Cardiac fibroblast (primary cell): Measurements from ENCODE around the gene HMX1.

Experiments used
- DNase-seq, 2 donors: peaks; one replicate each; pipeline versions ENCODE4 v3.0.0 to v3.0.0-alpha.2; 2010; ENCODE audit warnings: low read depth in 2 of 2
- H3K4me3 ChIP-seq, 2 donors: replicated peaks in 1 of 2; 1 replicate in 1 of 2; 2 replicates in 1 of 2; pipeline ENCODE4 v1.5.1; 2011; ENCODE audit warnings: low read depth in 2 of 2, low read length in 2 of 2, mild to moderate bottlenecking in 2 of 2, moderate library complexity in 1 of 2
- TF ChIP-seq, protein P1 (sequence below): IDR thresholded peaks from one replicate; pipeline ENCODE4 v1.5.1; 2011; ENCODE audit warnings: low read depth, mild to moderate bottlenecking, low read length, inconsistent platforms

HMX1 gene

DNA sequence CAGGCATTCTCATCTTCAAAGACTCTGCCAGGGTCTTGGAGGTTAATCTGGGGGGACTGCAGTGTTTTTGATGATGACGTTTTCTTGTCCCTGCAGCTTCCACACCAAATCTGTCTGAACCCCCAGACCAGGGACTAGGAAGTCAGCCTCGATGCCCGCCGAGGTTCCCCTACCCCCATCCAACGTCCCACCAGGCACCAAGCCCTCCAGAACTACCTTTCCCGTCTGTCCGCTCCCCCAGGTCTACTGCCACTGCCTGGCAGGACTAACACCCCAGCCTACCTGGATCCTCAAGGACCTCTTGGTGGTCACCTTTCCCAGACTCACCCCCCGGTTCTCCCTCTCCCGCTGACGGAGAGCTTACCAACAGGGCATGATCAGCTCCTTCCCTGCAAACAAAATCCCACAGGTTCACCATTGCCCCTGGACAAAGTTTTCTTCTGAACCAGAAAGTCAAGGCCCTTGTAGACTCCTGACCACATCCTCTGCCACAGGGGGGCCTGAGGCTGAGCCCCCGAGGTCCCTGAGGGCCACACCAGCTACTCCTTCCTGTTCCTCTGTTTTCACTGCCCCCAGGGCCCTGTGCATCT, 40.9 kb downstream of the HMX1 start:
- no peak overlapping the region for H3K4me3 ChIP-seq
- TF ChIP-seq, protein P1, sequence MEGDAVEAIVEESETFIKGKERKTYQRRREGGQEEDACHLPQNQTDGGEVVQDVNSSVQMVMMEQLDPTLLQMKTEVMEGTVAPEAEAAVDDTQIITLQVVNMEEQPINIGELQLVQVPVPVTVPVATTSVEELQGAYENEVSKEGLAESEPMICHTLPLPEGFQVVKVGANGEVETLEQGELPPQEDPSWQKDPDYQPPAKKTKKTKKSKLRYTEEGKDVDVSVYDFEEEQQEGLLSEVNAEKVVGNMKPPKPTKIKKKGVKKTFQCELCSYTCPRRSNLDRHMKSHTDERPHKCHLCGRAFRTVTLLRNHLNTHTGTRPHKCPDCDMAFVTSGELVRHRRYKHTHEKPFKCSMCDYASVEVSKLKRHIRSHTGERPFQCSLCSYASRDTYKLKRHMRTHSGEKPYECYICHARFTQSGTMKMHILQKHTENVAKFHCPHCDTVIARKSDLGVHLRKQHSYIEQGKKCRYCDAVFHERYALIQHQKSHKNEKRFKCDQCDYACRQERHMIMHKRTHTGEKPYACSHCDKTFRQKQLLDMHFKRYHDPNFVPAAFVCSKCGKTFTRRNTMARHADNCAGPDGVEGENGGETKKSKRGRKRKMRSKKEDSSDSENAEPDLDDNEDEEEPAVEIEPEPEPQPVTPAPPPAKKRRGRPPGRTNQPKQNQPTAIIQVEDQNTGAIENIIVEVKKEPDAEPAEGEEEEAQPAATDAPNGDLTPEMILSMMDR: no peak
- DNase-seq: no peak

DNA sequence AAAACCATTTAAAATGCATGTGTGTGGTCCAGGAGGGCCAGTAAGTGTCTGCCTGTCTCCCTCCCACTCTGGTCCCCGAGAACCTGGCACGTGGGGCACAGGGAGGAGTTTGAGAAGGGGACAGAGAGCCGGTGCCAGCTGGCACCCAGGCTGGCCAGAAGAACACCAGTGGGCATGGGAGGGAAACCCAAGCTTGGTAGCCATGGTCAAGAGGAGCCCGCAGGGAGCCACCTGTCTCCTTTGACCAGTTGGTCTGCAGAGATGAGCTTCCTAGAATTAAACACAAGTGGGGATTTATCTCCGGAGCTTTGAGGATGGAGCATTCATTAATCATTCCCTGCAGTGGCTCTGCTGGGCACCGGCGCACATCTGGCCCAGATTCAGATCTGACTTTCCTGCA, 41.6 kb downstream of the HMX1 start:
- H3K4me3 ChIP-seq: no peak overlapping the region
- no peak for DNase-seq
- TF ChIP-seq, protein P1: no peak

- H3K4me3 ChIP-seq: no peak overlapping the region
- TF ChIP-seq, protein P1: no peak
- DNase-seq: no peak
These were observed 42.1 kb downstream of the HMX1 start for GRCh38 chr4:8829584-8829983.

GRCh38 chr4:8828869-8829268, 42.8 kb downstream of the HMX1 start:
- no peak overlapping the region for H3K4me3 ChIP-seq
- DNase-seq: no peak
- TF ChIP-seq, protein P1: no peak

DNA sequence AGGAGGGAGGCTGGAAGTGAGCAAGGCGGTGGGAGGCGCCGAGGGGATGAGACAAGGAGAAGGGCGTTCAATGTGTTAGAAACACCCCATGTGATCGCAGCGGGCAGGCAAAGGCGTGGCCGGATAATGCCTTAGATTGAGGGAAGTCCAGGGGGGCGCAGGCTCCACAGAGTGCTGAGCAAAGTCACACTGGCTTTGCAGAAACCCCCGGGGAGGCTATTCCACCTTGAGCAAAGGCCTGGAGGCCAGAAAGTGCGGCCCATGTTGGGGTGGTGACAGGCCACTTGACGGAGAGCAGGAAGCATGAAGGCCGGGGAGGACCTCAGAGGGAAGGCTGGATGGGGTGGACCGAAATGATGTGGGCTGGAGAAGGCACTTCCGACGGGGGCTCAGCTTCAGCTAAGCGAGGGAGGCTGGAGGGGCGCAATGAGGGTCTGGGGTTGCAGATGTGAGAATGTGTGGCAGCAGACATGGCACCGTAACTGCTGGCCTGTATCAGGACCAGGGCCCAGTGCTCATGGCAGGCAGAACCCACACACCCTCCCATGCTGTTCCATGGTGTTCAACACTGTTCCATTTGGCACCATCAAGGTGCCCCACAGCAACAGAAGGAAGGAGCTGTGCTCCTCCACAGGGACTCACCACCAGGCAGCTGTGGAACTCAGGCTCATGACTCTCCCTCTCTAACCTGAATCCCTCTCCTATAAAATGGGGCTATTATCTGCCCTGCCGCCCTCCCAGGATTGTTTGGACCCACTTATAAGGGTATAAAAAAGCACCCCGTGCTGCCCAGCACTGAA, 50.3 kb downstream of the HMX1 start:
- DNase-seq: no peak
- TF ChIP-seq, protein P1: no peak
- H3K4me3 ChIP-seq: no peak overlapping the region

DNA sequence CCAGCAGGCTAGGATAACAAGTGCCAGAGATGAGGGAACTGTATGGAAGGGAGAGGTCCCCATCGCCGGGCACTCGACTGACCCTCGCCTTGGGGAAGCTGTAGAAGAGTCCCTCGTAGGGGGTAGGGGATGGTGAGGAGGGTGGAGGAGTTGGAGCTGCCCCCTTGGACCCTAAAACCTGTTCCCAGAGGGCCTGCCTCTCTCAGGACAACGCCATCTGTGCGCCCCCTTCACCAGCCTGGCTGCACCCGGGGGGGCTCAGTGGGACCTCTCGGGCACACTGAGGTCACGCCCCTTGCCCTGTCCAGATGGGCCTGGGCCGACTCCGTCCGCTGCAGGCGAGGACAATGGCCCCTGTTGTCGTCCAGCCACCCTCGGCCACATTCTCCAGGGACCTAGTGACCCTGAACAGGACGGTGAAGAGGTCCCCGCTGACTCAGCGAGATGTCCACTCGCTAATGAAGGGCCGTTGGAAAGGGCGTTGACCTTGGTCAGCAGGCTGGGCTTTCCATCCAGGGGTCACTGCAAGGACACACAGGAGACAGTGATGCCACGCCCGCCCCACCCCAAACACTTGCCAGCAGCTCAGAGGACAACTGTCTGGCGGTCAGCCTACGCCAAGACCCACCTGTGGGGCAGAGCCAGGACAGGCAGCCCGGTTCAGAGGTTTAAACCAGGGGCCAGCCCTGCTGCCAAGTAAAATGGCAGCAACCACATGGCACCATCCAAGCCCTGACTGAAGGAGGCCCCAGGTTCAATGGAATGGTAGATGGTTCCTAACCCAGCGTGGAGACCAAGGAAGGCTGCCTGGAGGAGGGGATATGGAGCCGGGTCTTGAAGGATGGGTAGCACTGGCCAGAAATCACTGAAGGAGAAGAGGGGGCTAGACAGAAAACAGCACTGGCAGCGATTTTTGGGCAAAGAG, 51.2 kb downstream of the HMX1 start:
- TF ChIP-seq, protein P1: no peak
- DNase-seq: no peak
- H3K4me3 ChIP-seq: no peak overlapping the region
